Parietal lobe (tissue), 2 donors: Measurements from ENCODE around the gene ELL3. TPM values are rescaled to one million over a fixed set of nuclear protein-coding genes. Genes with fewer than 3 reads are reported as not detected.

Experiments used
- small RNA-seq: library from RNA; depleted of rRNA; stranded (forward); fragments of <200 nt; gene quantifications from one replicate; pipeline ENCODE3, GENCODE V24; 2014; ENCODE audit warnings: low replicate concordance
- total RNA-seq: library from RNA; depleted of rRNA; stranded (reverse); fragments of >200 nt; gene quantifications from one replicate; pipeline ENCODE4 v1.2.3, GENCODE V29; 2014

Gene ELL3
- 5.0 TPM for total RNA-seq

DNA sequence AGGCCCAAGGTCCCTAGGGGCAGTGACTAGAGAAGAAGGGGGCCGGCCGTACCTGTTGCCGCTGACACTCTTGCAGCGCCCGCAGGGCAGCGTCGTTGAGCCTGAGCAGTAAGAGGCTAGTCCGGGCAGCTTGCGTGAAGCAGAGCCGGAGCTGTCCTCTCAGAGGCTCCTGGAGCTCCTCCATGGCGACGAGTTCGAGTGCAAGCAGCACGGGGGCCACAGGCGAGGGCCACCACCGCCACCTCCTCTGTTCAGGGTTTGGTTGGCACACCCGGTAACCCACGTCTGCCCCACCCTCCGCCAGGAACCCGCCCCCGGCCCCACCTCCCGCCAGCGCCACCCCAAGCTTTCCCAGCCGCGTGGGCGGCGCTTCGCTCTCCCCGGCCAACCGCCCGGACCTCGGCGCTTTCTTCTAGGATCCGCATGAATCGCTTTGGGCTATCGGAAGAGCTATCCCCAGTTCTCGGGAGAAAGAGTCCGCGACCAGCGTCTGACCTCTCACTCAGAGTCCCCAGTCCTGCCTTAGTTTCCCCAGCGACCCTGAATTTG lies at the start of gene ELL3:
ELL3 (minus strand) TSS at position 249 of the 549 bp plus-strand sequence; CDS start at position 184, 65 bp downstream.

DNA sequence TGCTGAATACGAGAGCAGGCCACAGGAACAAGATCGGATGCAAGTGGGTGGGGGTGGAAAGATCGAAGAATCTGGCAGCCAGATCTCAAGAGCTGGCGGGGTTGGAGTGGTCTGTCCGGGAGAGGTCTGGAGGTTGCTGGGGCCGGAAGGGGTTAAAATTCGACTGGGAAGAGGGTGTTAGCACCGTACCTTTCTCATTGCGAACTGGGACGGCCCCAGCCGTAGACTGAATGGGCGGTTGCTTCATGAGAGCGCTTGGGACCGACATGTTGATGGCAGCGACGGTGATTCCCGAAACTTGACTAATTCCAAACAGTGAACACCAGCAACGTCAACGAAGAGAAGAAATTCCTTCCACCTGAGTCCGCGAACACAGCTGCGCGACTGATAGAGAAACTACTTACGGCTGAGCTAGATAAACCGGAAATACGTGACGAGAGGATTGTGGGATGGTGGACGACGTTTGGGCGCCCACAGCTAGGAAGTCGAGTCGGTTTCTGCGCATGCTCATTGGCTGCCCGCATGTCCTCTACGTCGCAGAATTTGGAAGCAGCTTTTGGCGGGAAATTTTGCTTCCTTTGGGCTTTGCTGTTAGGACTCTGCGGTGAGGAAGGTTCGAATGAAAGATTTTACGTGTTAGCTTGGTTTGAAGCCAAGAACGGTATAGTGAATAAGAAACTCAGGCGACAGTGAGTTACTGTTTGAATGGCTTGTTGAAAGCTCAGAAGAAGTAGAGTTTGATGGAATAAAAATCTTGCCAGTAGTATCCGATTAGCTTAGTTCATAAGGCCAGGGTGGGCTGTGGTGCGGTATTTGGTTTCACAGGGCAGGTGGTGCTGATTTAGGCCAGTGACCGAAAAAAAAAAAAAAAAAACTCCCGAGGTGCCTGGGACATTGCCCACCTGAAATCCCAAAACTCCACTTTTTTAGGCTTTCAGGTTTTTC lies 47.8 kb upstream of the ELL3 start, which contains the start of gene MFAP1:
MFAP1 (minus strand) TSS at position 389 of the 945 bp plus-strand sequence; CDS start at position 268, 121 bp downstream.

DNA sequence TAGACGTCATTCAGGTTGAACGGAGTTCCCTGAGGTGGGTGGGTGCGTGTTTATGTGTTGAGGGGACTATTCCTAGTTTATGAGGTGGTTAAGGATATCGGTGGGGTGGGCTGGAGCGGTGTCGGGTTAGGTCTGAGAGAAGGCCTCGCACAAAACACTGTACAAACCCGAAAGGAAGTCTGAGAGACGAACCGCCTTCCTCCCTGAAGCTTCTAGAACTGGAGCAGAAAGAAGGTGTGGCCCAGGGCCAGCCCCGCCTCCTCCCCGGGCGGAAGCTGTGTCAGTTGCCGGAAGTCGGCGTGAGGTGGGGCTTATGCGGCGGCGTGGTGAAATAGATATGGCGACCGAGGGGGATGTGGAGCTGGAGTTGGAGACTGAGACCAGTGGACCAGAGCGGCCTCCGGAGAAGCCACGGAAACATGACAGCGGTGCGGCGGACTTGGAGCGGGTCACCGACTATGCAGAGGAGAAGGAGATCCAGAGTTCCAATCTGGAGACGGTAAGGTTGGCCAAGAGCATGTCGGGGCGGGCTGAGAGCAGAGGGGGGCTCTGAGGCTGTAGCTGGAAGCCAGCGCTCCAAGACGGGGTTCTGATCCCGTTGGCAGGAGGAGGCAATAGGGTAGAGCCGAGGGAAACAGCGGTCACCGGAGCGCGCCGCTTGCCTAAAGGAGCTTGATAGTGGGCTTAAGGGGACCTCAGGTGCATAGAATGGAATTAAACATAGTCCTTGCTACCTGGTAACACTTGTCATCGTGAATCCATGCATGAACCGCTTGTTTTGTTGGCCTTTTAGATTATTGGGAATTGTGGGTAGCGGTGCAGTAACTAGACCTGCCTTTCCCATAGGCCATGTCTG lies 23.7 kb upstream of the ELL3 start, which contains the start of gene HYPK:
HYPK (plus strand) TSS at position 314 of the 856 bp plus-strand sequence; CDS start at position 338, 24 bp downstream.

GRCh38 chr15:43799945-43800285 lies 23.1 kb upstream of the ELL3 start, which contains the start of gene SERINC4:
SERINC4 (minus strand) TSS chr15:43800220; CDS start chr15:43799986, 234 bp downstream.

GRCh38 chr15:43791993-43792760 lies 15.4 kb upstream of the ELL3 start, which contains the start of gene SERF2:
SERF2 (plus strand) TSS chr15:43792320; CDS start chr15:43792377, 57 bp downstream.

GRCh38 chr15:43746245-43746902 lies 30.4 kb downstream of the ELL3 start, which contains the start of gene PDIA3:
PDIA3 (plus strand) TSS chr15:43746438; CDS start chr15:43746540, 102 bp downstream.

Small RNAs within 50 kb of the gene (small RNA-seq; reads per million reads assigned to genes)
- gene MIR1282 (not detected), gene RNU6-354P (not detected)

Other genes with a start within 250 kb of the ELL3 start
- 99.2 TPM for gene PPIP5K1, start 186.8 kb downstream of the ELL3 start, total RNA-seq
- gene CKMT1B, start 182.9 kb downstream of the ELL3 start, total RNA-seq: 11.9 TPM
- gene STRC, start 158.2 kb downstream of the ELL3 start, total RNA-seq: 1.6 TPM
- gene CATSPER2, start 128.1 kb downstream of the ELL3 start, total RNA-seq: 18.2 TPM
- gene CKMT1A, start 83.1 kb downstream of the ELL3 start, total RNA-seq: 12.2 TPM
- 34.1 TPM for gene PDIA3, start 30.5 kb downstream of the ELL3 start, total RNA-seq
- 62.3 TPM for gene SERF2, start 15.4 kb upstream of the ELL3 start, total RNA-seq
- gene SERINC4, start 23.3 kb upstream of the ELL3 start, total RNA-seq: not detected
- 11.0 TPM for gene HYPK, start 23.6 kb upstream of the ELL3 start, total RNA-seq
- 21.0 TPM for gene MFAP1, start 47.7 kb upstream of the ELL3 start, total RNA-seq
- gene WDR76, start 50.0 kb upstream of the ELL3 start, total RNA-seq: 17.2 TPM